ENCODE results near the gene SSR1.

GRCh38 chr6:7341271-7341670 lies 28.3 kb upstream of the SSR1 start:
- TF ChIP-seq, protein P1, sequence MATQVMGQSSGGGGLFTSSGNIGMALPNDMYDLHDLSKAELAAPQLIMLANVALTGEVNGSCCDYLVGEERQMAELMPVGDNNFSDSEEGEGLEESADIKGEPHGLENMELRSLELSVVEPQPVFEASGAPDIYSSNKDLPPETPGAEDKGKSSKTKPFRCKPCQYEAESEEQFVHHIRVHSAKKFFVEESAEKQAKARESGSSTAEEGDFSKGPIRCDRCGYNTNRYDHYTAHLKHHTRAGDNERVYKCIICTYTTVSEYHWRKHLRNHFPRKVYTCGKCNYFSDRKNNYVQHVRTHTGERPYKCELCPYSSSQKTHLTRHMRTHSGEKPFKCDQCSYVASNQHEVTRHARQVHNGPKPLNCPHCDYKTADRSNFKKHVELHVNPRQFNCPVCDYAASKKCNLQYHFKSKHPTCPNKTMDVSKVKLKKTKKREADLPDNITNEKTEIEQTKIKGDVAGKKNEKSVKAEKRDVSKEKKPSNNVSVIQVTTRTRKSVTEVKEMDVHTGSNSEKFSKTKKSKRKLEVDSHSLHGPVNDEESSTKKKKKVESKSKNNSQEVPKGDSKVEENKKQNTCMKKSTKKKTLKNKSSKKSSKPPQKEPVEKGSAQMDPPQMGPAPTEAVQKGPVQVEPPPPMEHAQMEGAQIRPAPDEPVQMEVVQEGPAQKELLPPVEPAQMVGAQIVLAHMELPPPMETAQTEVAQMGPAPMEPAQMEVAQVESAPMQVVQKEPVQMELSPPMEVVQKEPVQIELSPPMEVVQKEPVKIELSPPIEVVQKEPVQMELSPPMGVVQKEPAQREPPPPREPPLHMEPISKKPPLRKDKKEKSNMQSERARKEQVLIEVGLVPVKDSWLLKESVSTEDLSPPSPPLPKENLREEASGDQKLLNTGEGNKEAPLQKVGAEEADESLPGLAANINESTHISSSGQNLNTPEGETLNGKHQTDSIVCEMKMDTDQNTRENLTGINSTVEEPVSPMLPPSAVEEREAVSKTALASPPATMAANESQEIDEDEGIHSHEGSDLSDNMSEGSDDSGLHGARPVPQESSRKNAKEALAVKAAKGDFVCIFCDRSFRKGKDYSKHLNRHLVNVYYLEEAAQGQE (IDR thresholded peaks at IDR 0.05; ENCODE audit: insufficient read depth in 1 of 2, low read depth in 2 of 2, low read length in 2 of 2), result no peak
- no peak for TF ChIP-seq TAF1 (IDR thresholded peaks at IDR 0.05; ENCODE audit: borderline replicate concordance, insufficient read depth, low read length)

All from PFSK-1 (cell line).